Naive thymus-derived CD8-positive, alpha-beta T cell (primary cell): ENCODE data around the gene NR1H2. TPM values are rescaled to one million over a fixed set of nuclear protein-coding genes. Genes with fewer than 3 reads are reported as not detected.
A peak's percentile ranks its signal among the peaks of the same experiment; 100 is the strongest.

Experiments
- ATAC-seq, 2 donors: fragments of 150-1000 bp; cut with Tn5 transposase in 1 of 2; sonication (Bioruptor Pico), chemical (Tn5 transposase) in 1 of 2; 1 replicate in 1 of 2; 2 replicates in 1 of 2; pipeline ENCODE4 v1.10.0; 2021; ENCODE audit warnings: mild to moderate bottlenecking in 2 of 2, moderate library complexity in 2 of 2
- POLR2A ChIA-PET: fragments of 350-600 bp; sonication (Branson Sonifier 250); formaldehyde crosslinking; loops from one replicate; lab custom pipeline; 2021; ENCODE audit warnings: antibody characterized with exemption; lab: Charles Lee
- DNase-seq, 10 donors: peaks; one replicate each; pipeline versions ENCODE4 v3.0.0 to v3.0.0-alpha.2; 2020 to 2022
- H3K27ac Mint-ChIP-seq, 10 donors: one replicate each; pipeline ENCODE4 v1.8.0; 2020 to 2022; ENCODE audit warnings: mild to moderate bottlenecking in 10 of 10, mixed read lengths in 10 of 10, moderate library complexity in 4 of 10, inconsistent platforms in 1 of 10
- H3K27me3 Mint-ChIP-seq, 5 donors: one replicate each; pipeline ENCODE4 v1.8.0; 2021 to 2022; ENCODE audit warnings: mixed read lengths in 5 of 5
- H3K36me3 Mint-ChIP-seq, 3 donors: one replicate each; pipeline ENCODE4 v1.8.0; 2020 to 2022; ENCODE audit warnings: mixed read lengths in 3 of 3, mild to moderate bottlenecking in 2 of 3, inconsistent platforms in 1 of 3
- H3K4me1 Mint-ChIP-seq, 4 donors: one replicate each; pipeline ENCODE4 v1.8.0; 2021 to 2022; ENCODE audit warnings: mixed read lengths in 4 of 4
- H3K4me3 Mint-ChIP-seq, 10 donors: one replicate each; pipeline ENCODE4 v1.8.0; 2020 to 2022; ENCODE audit warnings: mild to moderate bottlenecking in 10 of 10, mixed read lengths in 10 of 10, moderate library complexity in 6 of 10, inconsistent platforms in 1 of 10
- H3K9me3 Mint-ChIP-seq, 9 donors: one replicate each; pipeline ENCODE4 v1.8.0; 2020 to 2022; ENCODE audit warnings: mixed read lengths in 9 of 9, mild to moderate bottlenecking in 3 of 9, inconsistent platforms in 1 of 9, moderate library complexity in 1 of 9
- polyA plus RNA-seq, 3 donors: library from polyadenylated mRNA; unstranded; fragments of 300-500 nt; fragmentation: Illumina TruSeq; gene quantifications; one replicate each; pipeline ENCODE4 v1.2.3, GENCODE V29; 2021
- total RNA-seq, 8 experiments: library from RNA in 2 of 8; stranded (reverse) in 2 of 8; gene quantifications; one replicate each; pipeline ENCODE4 v1.2.3 and lab custom pipeline; 2021 to 2026

NR1H2 gene
- total and polyA plus RNA-seq, 5 experiments from 2014 or later = 69.6 to 107 (median 100) TPM

DNA sequence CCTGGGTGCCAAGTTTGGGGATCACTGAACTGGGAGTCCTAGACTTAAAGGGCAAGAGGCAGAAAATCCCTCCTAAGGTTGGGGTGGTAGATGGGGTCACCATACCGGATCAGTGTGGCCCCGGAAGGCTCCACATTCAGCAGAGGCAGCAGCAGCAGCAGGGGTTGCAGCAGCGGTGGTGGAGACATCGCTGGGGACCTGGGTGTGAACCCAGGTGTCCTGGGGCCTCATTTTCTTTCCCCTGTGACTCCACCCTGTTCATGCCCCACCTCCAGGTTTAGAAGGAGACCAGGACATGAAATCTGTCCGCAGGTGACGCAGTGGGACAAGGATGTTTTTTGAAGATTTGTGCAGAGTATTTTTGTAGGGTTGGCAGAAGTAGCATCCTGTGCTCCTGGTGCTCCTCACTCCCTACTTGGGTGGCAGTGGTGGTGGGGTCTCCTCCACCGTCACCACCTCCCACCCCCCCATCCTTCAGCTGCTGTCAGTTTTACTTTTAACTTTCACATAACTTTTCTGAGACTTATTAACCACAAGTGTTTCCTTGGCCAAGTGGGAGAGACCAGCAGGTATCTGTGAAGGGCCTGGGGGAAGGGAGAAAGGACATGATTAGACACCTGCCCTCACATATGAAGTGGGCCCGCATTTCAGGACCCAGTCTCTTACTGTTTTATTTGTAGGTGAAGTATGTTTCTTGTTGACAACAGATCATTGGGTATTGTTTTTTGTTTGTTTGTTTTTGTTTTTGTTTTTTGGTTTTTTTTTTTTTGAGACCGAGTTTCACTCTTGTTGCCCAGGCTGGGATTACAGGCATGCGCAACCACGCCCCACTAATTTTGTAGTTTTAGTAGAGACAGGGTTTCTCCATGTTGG is 10.6 kb upstream of the NR1H2 start, which contains the start of gene NAPSA:
NAPSA (minus strand) TSS at position 206 of the 873 bp plus-strand sequence; CDS start at position 188, 18 bp downstream.
- no peaks in the 10 kb centered on the region for H3K36me3 Mint-ChIP-seq
- H3K27ac Mint-ChIP-seq = peak within 1 kb of the TSS; percentile 58 to 94 (median 87)
- H3K4me1 Mint-ChIP-seq = peaks cover 32 to 71% (median 68%) of the 10 kb centered on the region in 4 donors
- no peak for ATAC-seq
- H3K4me3 Mint-ChIP-seq = peak within 1 kb of the TSS; percentile 26 to 84 (median 72)
- no peak for DNase-seq
- peaks cover 0 to 2% (median 0%) of the 10 kb centered on the region in 5 donors for H3K27me3 Mint-ChIP-seq
- H3K9me3 Mint-ChIP-seq = no peaks in the 10 kb centered on the region
- POLR2A ChIA-PET = interaction anchor here (1.6 to 1.9 kb wide), 2 partner anchors 10 to 13 kb away, joined by 4 to 7 read pairs; partner anchors contain the start of gene NR1H2

GRCh38 chr19:50368649-50369570 is 7.3 kb upstream of the NR1H2 start:
- H3K9me3 Mint-ChIP-seq = no peaks in the 10 kb centered on the region
- H3K4me3 Mint-ChIP-seq = peak overlapping the region; percentile 87 to 98 (median 94)
- H3K4me1 Mint-ChIP-seq = peaks cover 17 to 41% (median 38%) of the 10 kb centered on the region in 4 donors
- H3K27me3 Mint-ChIP-seq = peaks cover 0 to 2% (median 0%) of the 10 kb centered on the region in 5 donors
- DNase-seq (peak; percentile 62 to 89 (median 79)), ATAC-seq (peak; percentile 71 to 82)
- POLR2A ChIA-PET = interaction anchor here (0.6 to 3.4 kb wide), 7 partner anchors 10 to 414 kb away, joined by 3 to 43 read pairs (median 6); partner anchors contain the start of gene POLD1
- H3K36me3 Mint-ChIP-seq = no peaks in the 10 kb centered on the region
- peak overlapping the region; percentile 75 to 97 (median 93) for H3K27ac Mint-ChIP-seq

GRCh38 chr19:50371914-50372475 is 4.3 kb upstream of the NR1H2 start:
- POLR2A ChIA-PET = interaction anchor here (1.8 kb wide), 1 partner anchor 14 kb away, joined by 5 read pairs; no protein-coding TSS in a partner anchor
- H3K4me3 Mint-ChIP-seq = no peak overlapping the region
- peaks cover 0 to 3% (median 0%) of the 10 kb centered on the region in 5 donors for H3K27me3 Mint-ChIP-seq
- H3K4me1 Mint-ChIP-seq = peaks cover 10 to 31% (median 28%) of the 10 kb centered on the region in 4 donors
- H3K27ac Mint-ChIP-seq = no peak overlapping the region
- ATAC-seq (no peak), DNase-seq (no peak)
- H3K36me3 Mint-ChIP-seq = peaks cover 0 to 3% (median 2%) of the 10 kb centered on the region in 3 donors
- no peaks in the 10 kb centered on the region for H3K9me3 Mint-ChIP-seq

- Mint-ChIP-seq H3K4me1 (peaks cover 19 to 47% (median 30%) of the 10 kb centered on the region in 4 donors), H3K9me3 (no peaks in the 10 kb centered on the region), H3K36me3 (peaks cover 0 to 46% (median 5%) of the 10 kb centered on the region in 3 donors), H3K27me3 (peaks cover 0 to 2% (median 0%) of the 10 kb centered on the region in 5 donors), H3K4me3 (peak overlapping the region; percentile 56 to 100 (median 92)), H3K27ac (peak overlapping the region in 9 of 10 donors; percentile 73 to 100 (median 100))
- POLR2A ChIA-PET = interaction anchor here (0.9 to 2.3 kb wide), 4 partner anchors 7 to 427 kb away, joined by 3 to 15 read pairs (median 4); partner anchors contain the start of genes JOSD2 and POLD1
- ATAC-seq (peak; percentile 22 to 25), DNase-seq (peak in 8 of 10 donors; percentile 53 to 82 (median 62))
These were observed 799 bp downstream of the NR1H2 start for GRCh38 chr19:50377051-50377461.

GRCh38 chr19:50377517-50377916 is 1.3 kb downstream of the NR1H2 start:
- DNase-seq (no peak), ATAC-seq (no peak)
- Mint-ChIP-seq H3K27ac (peak overlapping the region in 9 of 10 donors; percentile 23 to 100 (median 99)), H3K27me3 (peaks cover 0 to 2% (median 0%) of the 10 kb centered on the region in 5 donors), H3K9me3 (no peaks in the 10 kb centered on the region), H3K4me1 (peaks cover 19 to 47% (median 30%) of the 10 kb centered on the region in 4 donors), H3K36me3 (peaks cover 0 to 46% (median 5%) of the 10 kb centered on the region in 3 donors), H3K4me3 (peak overlapping the region in 8 of 10 donors; percentile 6 to 100 (median 78))
- POLR2A ChIA-PET = interaction anchor here (0.9 to 1.3 kb wide), 3 partner anchors 16 to 426 kb away, joined by 3 to 4 read pairs (median 3); partner anchors contain the start of gene JOSD2

DNA sequence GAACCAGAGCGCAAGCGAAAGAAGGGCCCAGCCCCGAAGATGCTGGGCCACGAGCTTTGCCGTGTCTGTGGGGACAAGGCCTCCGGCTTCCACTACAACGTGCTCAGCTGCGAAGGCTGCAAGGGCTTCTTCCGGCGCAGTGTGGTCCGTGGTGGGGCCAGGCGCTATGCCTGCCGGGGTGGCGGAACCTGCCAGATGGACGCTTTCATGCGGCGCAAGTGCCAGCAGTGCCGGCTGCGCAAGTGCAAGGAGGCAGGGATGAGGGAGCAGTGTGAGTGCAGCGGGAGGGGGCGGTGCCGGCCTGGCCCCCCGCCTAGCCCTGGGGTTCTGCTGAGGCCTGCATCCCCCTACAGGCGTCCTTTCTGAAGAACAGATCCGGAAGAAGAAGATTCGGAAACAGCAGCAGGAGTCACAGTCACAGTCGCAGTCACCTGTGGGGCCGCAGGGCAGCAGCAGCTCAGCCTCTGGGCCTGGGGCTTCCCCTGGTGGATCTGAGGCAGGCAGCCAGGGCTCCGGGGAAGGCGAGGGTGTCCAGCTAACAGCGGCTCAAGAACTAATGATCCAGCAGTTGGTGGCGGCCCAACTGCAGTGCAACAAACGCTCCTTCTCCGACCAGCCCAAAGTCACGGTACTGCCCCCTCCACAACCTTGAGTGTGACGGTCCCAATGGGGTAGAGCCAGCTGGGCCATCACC is 2.1 kb downstream of the NR1H2 start:
- Mint-ChIP-seq H3K27ac (peak overlapping the region in 9 of 10 donors; percentile 23 to 100 (median 80)), H3K4me1 (peaks cover 21 to 50% (median 32%) of the 10 kb centered on the region in 4 donors), H3K4me3 (peak overlapping the region in 6 of 10 donors; percentile 48 to 93 (median 49)), H3K27me3 (peaks cover 0 to 2% (median 0%) of the 10 kb centered on the region in 5 donors), H3K9me3 (no peaks in the 10 kb centered on the region), H3K36me3 (peaks cover 0 to 46% (median 5%) of the 10 kb centered on the region in 3 donors)
- POLR2A ChIA-PET = interaction anchor here (1.2 to 1.4 kb wide), 3 partner anchors 9 to 133 kb away, joined by 4 read pairs; partner anchors contain the start of genes JOSD2 and NAPSA
- no peak for DNase-seq
- no peak for ATAC-seq

GRCh38 chr19:50378863-50379236 is 2.6 kb downstream of the NR1H2 start:
- Mint-ChIP-seq H3K27me3 (peaks cover 0 to 3% (median 0%) of the 10 kb centered on the region in 5 donors), H3K36me3 (peaks cover 0 to 46% (median 5%) of the 10 kb centered on the region in 3 donors), H3K9me3 (no peaks in the 10 kb centered on the region), H3K27ac (peak overlapping the region in 1 of 10 donors; percentile 91), H3K4me3 (peak overlapping the region in 1 of 10 donors; percentile 67), H3K4me1 (peaks cover 27 to 56% (median 37%) of the 10 kb centered on the region in 4 donors)
- DNase-seq (no peak), ATAC-seq (no peak)
- POLR2A ChIA-PET = interaction anchor here (1.2 to 1.4 kb wide), 2 partner anchors 10 to 13 kb away, joined by 4 read pairs; partner anchors contain the start of gene NAPSA

GRCh38 chr19:50379602-50380001 is 3.3 kb downstream of the NR1H2 start:
- Mint-ChIP-seq H3K9me3 (no peaks in the 10 kb centered on the region), H3K27me3 (peaks cover 0 to 7% (median 0%) of the 10 kb centered on the region in 5 donors), H3K4me1 (peaks cover 33 to 63% (median 41%) of the 10 kb centered on the region in 4 donors), H3K36me3 (peaks cover 0 to 46% (median 5%) of the 10 kb centered on the region in 3 donors), H3K27ac (peak overlapping the region in 4 of 10 donors; percentile 33 to 68 (median 60)), H3K4me3 (peak overlapping the region in 1 of 10 donors; percentile 67)
- POLR2A ChIA-PET = interaction anchor here (1.2 kb wide), 1 partner anchor 11 kb away, joined by 4 read pairs; no protein-coding TSS in a partner anchor
- DNase-seq (no peak), ATAC-seq (no peak)

DNA sequence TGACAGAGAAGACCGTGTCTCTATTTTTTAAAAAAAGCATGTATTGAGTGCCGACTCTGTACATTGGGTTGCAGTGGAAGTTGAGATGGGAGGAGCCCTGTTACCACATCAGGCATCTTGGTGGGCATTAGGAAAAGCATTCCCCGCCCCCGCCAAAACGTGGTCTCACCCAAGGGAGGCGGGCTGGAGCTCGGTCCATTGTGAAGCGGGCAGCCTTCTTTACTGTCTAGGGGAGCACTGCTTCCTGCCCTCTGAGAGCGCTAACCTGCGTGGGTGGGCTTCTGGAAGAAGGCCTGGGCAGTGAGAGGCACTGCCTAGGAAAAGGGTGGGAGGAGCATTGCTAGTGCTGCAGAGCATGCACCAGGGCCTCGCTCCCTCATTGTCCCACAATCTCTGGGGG is 3.9 kb downstream of the NR1H2 start:
- ATAC-seq = no peak
- H3K36me3 Mint-ChIP-seq = peaks cover 0 to 46% (median 5%) of the 10 kb centered on the region in 3 donors

DNA sequence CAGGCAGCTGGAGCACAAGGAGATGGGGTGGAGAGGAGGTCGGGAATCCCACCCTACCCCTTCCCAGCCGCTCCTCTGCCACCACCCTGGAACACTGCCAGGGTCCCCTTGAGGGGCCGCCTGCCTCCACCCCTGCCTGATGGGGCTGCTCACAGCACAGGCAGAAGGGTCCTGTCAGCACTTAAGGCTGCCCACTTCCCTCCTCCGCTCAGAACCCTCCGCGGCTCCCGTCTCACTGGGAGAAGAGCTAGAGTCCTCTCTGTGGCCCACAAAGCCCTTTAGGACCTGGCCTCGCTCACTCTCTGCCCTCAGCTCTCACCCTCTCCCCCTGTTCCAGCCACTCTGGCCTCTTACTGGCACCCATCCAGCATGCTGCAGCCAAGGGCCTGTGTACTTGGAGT is 4.5 kb downstream of the NR1H2 start:
- Mint-ChIP-seq H3K27ac (peak overlapping the region in 1 of 10 donors; percentile 81), H3K4me1 (peaks cover 39 to 71% (median 49%) of the 10 kb centered on the region in 4 donors), H3K36me3 (peaks cover 0 to 46% (median 5%) of the 10 kb centered on the region in 3 donors), H3K27me3 (peaks cover 0 to 7% (median 0%) of the 10 kb centered on the region in 5 donors), H3K4me3 (peak overlapping the region in 1 of 10 donors; percentile 69), H3K9me3 (no peaks in the 10 kb centered on the region)
- ATAC-seq (no peak), DNase-seq (no peak)
- POLR2A ChIA-PET = no interaction called here

More for the DNA sequence above, 3.9 kb downstream of the NR1H2 start:
- Mint-ChIP-seq H3K4me1 (peaks cover 38 to 69% (median 45%) of the 10 kb centered on the region in 4 donors), H3K9me3 (no peaks in the 10 kb centered on the region), H3K27ac (peak overlapping the region in 2 of 10 donors; percentile 33 to 74), H3K27me3 (peaks cover 0 to 7% (median 0%) of the 10 kb centered on the region in 5 donors), H3K4me3 (no peak overlapping the region)
- no peak for DNase-seq
- POLR2A ChIA-PET = no interaction called here
